SH-SY5Y (cell line): ENCODE data around the gene PHEX.

Experiments used
- GATA2 ChIP-seq: IDR thresholded peaks from 2 replicates; pipeline ENCODE4 v1.6.1; 2011; ENCODE audit warnings: mild to moderate bottlenecking, low read depth, low read length
- GATA3 ChIP-seq: IDR thresholded peaks from 2 replicates; pipeline ENCODE4 v1.6.1; 2011; ENCODE audit warnings: low read depth, mild to moderate bottlenecking, low read length, moderate library complexity

- TF ChIP-seq GATA2 (no peak), GATA3 (no peak)
Observed at GRCh38 chrX:22078117-22078516, 46.0 kb downstream of the PHEX start.
